Measurements from ENCODE around the gene LOC128125822.
"Not testable (repeated sequence)": the region's sequence is repeated elsewhere in the genome, so short reads cannot be mapped to it uniquely, and the experiment has no call there.

Gene LOC128125822

GRCh38 chr6:63572044-63572746 lies at the start of gene LOC128125822, which contains the start of gene PTP4A1:
LOC128125822 (plus strand) TSS chr6:63572480.
PTP4A1 (plus strand) TSS chr6:63572480; CDS start chr6:63576881, 4,401 bp downstream.
- peak within 1 kb of the TSS; percentile 69 for H3K4me3 ChIP-seq (ENCODE audit: low read length)
- H3K36me3 ChIP-seq (ENCODE audit: insufficient read depth, low read length) = peaks cover 23% of the 10 kb centered on the region
- H3K27ac ChIP-seq (ENCODE audit: low read depth, low read length) = peak within 1 kb of the TSS; percentile 86
- under 1% methylated on average over 73 of the region's 73 CpGs for WGBS
- H3K27me3 ChIP-seq (ENCODE audit: insufficient read depth, low read length) = peaks cover 14% of the 10 kb centered on the region
- peak within 1 kb of the TSS; percentile 97 for H3K9ac ChIP-seq (ENCODE audit: low read depth, low read length)
- H3K9me3 ChIP-seq (ENCODE audit: insufficient read depth, low read depth, low read length) = no peaks in the 10 kb centered on the region
- H3K4me1 ChIP-seq (ENCODE audit: insufficient read depth, low read length) = peaks cover 22% of the 10 kb centered on the region

GRCh38 chr6:63522911-63523287 lies 49.4 kb upstream of the LOC128125822 start:
- WGBS = 93% methylated on average over 6 of the region's 7 CpGs
- not testable (repeated sequence) for H3K27ac ChIP-seq (ENCODE audit: low read depth, low read length); H3K27me3 ChIP-seq (ENCODE audit: insufficient read depth, low read length); H3K36me3 ChIP-seq (ENCODE audit: insufficient read depth, low read length); H3K4me3 ChIP-seq (ENCODE audit: low read length); H3K9me3 ChIP-seq (ENCODE audit: insufficient read depth, low read depth, low read length); H3K9ac ChIP-seq (ENCODE audit: low read depth, low read length); H3K4me1 ChIP-seq (ENCODE audit: insufficient read depth, low read length)

- no peaks in the 10 kb centered on the region for H3K36me3 ChIP-seq (ENCODE audit: insufficient read depth, low read length)
Measured at GRCh38 chr6:63523630-63524029, 48.6 kb upstream of the LOC128125822 start.

GRCh38 chr6:63525186-63525878 lies 46.9 kb upstream of the LOC128125822 start:
- 64% methylated on average over 7 of the region's 7 CpGs for WGBS
- no peaks in the 10 kb centered on the region for H3K9me3 ChIP-seq (ENCODE audit: insufficient read depth, low read depth, low read length)
- no peak overlapping the region for H3K4me3 ChIP-seq (ENCODE audit: low read length)
- H3K27ac ChIP-seq (ENCODE audit: low read depth, low read length) = no peak overlapping the region
- H3K36me3 ChIP-seq (ENCODE audit: insufficient read depth, low read length) = no peaks in the 10 kb centered on the region
- no peaks in the 10 kb centered on the region for H3K4me1 ChIP-seq (ENCODE audit: insufficient read depth, low read length)
- H3K27me3 ChIP-seq (ENCODE audit: insufficient read depth, low read length) = peaks cover 7% of the 10 kb centered on the region; the same call in 1 of the 2 replicates
- no peak overlapping the region for H3K9ac ChIP-seq (ENCODE audit: low read depth, low read length)

More at GRCh38 chr6:63523630-63524029, 48.6 kb upstream of the LOC128125822 start:
- H3K27me3 ChIP-seq (ENCODE audit: insufficient read depth, low read length) = no peaks in the 10 kb centered on the region
- H3K4me3 ChIP-seq (ENCODE audit: low read length) = no peak overlapping the region
- H3K4me1 ChIP-seq (ENCODE audit: insufficient read depth, low read length) = no peaks in the 10 kb centered on the region
- no peak overlapping the region for H3K9ac ChIP-seq (ENCODE audit: low read depth, low read length)
- WGBS = 94% methylated on average over 4 of the region's 4 CpGs
- H3K9me3 ChIP-seq (ENCODE audit: insufficient read depth, low read depth, low read length) = no peaks in the 10 kb centered on the region
- no peak overlapping the region for H3K27ac ChIP-seq (ENCODE audit: low read depth, low read length)

GRCh38 chr6:63526931-63527330 lies 45.3 kb upstream of the LOC128125822 start:
- no peaks in the 10 kb centered on the region for H3K36me3 ChIP-seq (ENCODE audit: insufficient read depth, low read length)
- no peaks in the 10 kb centered on the region for H3K4me1 ChIP-seq (ENCODE audit: insufficient read depth, low read length)
- H3K4me3 ChIP-seq (ENCODE audit: low read length) = no peak overlapping the region
- no peak overlapping the region for H3K9ac ChIP-seq (ENCODE audit: low read depth, low read length)
- no peak overlapping the region for H3K27ac ChIP-seq (ENCODE audit: low read depth, low read length)
- H3K9me3 ChIP-seq (ENCODE audit: insufficient read depth, low read depth, low read length) = no peaks in the 10 kb centered on the region
- peaks cover 11% of the 10 kb centered on the region; the same call in 1 of the 2 replicates for H3K27me3 ChIP-seq (ENCODE audit: insufficient read depth, low read length)

GRCh38 chr6:63527658-63528514 lies 44.4 kb upstream of the LOC128125822 start:
- no peaks in the 10 kb centered on the region for H3K4me1 ChIP-seq (ENCODE audit: insufficient read depth, low read length)
- H3K4me3 ChIP-seq (ENCODE audit: low read length) = no peak overlapping the region
- no peak overlapping the region for H3K27ac ChIP-seq (ENCODE audit: low read depth, low read length)
- 80% methylated on average over 6 of the region's 6 CpGs for WGBS
- no peaks in the 10 kb centered on the region for H3K36me3 ChIP-seq (ENCODE audit: insufficient read depth, low read length)
- H3K9ac ChIP-seq (ENCODE audit: low read depth, low read length) = no peak overlapping the region
- no peaks in the 10 kb centered on the region for H3K9me3 ChIP-seq (ENCODE audit: insufficient read depth, low read depth, low read length)
- H3K27me3 ChIP-seq (ENCODE audit: insufficient read depth, low read length) = peaks cover 14% of the 10 kb centered on the region

- no peaks in the 10 kb centered on the region for H3K4me1 ChIP-seq (ENCODE audit: insufficient read depth, low read length)
- no peaks in the 10 kb centered on the region for H3K9me3 ChIP-seq (ENCODE audit: insufficient read depth, low read depth, low read length)
- H3K36me3 ChIP-seq (ENCODE audit: insufficient read depth, low read length) = no peaks in the 10 kb centered on the region
- H3K4me3 ChIP-seq (ENCODE audit: low read length) = no peak overlapping the region
- 81% methylated on average over 4 of the region's 4 CpGs for WGBS
- H3K27ac ChIP-seq (ENCODE audit: low read depth, low read length) = no peak overlapping the region
- no peak overlapping the region for H3K9ac ChIP-seq (ENCODE audit: low read depth, low read length)
- peaks cover 30% of the 10 kb centered on the region for H3K27me3 ChIP-seq (ENCODE audit: insufficient read depth, low read length)
Measured at GRCh38 chr6:63529498-63529897, 42.8 kb upstream of the LOC128125822 start.

GRCh38 chr6:63530182-63530581 lies 42.1 kb upstream of the LOC128125822 start:
- no peak overlapping the region for H3K4me3 ChIP-seq (ENCODE audit: low read length)
- H3K9ac ChIP-seq (ENCODE audit: low read depth, low read length) = no peak overlapping the region
- H3K4me1 ChIP-seq (ENCODE audit: insufficient read depth, low read length) = no peaks in the 10 kb centered on the region
- 79% methylated on average over 3 of the region's 3 CpGs for WGBS
- no peaks in the 10 kb centered on the region for H3K36me3 ChIP-seq (ENCODE audit: insufficient read depth, low read length)
- H3K27ac ChIP-seq (ENCODE audit: low read depth, low read length) = no peak overlapping the region
- H3K9me3 ChIP-seq (ENCODE audit: insufficient read depth, low read depth, low read length) = no peaks in the 10 kb centered on the region
- H3K27me3 ChIP-seq (ENCODE audit: insufficient read depth, low read length) = peaks cover 37% of the 10 kb centered on the region

GRCh38 chr6:63530991-63531390 lies 41.3 kb upstream of the LOC128125822 start:
- no peaks in the 10 kb centered on the region for H3K4me1 ChIP-seq (ENCODE audit: insufficient read depth, low read length)
- H3K27ac ChIP-seq (ENCODE audit: low read depth, low read length) = no peak overlapping the region
- no peak overlapping the region for H3K9ac ChIP-seq (ENCODE audit: low read depth, low read length)
- no peak overlapping the region for H3K4me3 ChIP-seq (ENCODE audit: low read length)
- no peaks in the 10 kb centered on the region for H3K36me3 ChIP-seq (ENCODE audit: insufficient read depth, low read length)
- peaks cover 45% of the 10 kb centered on the region for H3K27me3 ChIP-seq (ENCODE audit: insufficient read depth, low read length)
- no CpG with 5 or more reads among the region's 1 CpG for WGBS
- H3K9me3 ChIP-seq (ENCODE audit: insufficient read depth, low read depth, low read length) = no peaks in the 10 kb centered on the region

- WGBS = 73% methylated on average over 3 of the region's 3 CpGs
- no peaks in the 10 kb centered on the region for H3K36me3 ChIP-seq (ENCODE audit: insufficient read depth, low read length)
Measured at GRCh38 chr6:63533026-63533425, 39.3 kb upstream of the LOC128125822 start.

GRCh38 chr6:63533952-63534351 lies 38.3 kb upstream of the LOC128125822 start:
- H3K9me3 ChIP-seq (ENCODE audit: insufficient read depth, low read depth, low read length) = no peaks in the 10 kb centered on the region
- peaks cover 75% of the 10 kb centered on the region for H3K27me3 ChIP-seq (ENCODE audit: insufficient read depth, low read length)
- no peaks in the 10 kb centered on the region for H3K36me3 ChIP-seq (ENCODE audit: insufficient read depth, low read length)
- H3K27ac ChIP-seq (ENCODE audit: low read depth, low read length) = no peak overlapping the region
- H3K4me3 ChIP-seq (ENCODE audit: low read length) = no peak overlapping the region
- no peaks in the 10 kb centered on the region for H3K4me1 ChIP-seq (ENCODE audit: insufficient read depth, low read length)
- no peak overlapping the region for H3K9ac ChIP-seq (ENCODE audit: low read depth, low read length)
- 88% methylated on average over 4 of the region's 4 CpGs for WGBS

More at GRCh38 chr6:63533026-63533425, 39.3 kb upstream of the LOC128125822 start:
- Histone ChIP-seq H3K27me3 (ENCODE audit: insufficient read depth, low read length) (peaks cover 66% of the 10 kb centered on the region), H3K4me3 (ENCODE audit: low read length) (no peak overlapping the region), H3K9me3 (ENCODE audit: insufficient read depth, low read depth, low read length) (no peaks in the 10 kb centered on the region), H3K4me1 (ENCODE audit: insufficient read depth, low read length) (no peaks in the 10 kb centered on the region), H3K27ac (ENCODE audit: low read depth, low read length) (no peak overlapping the region), H3K9ac (ENCODE audit: low read depth, low read length) (no peak overlapping the region)

Data from HUES64 (cell line).